DMS53 treated with DMSO at 0.1 percent for 48 hours (cell line): ENCODE data around the gene MINDY4B.
"Not testable (repeated sequence)": the region's sequence is repeated elsewhere in the genome, so short reads cannot be mapped to it uniquely, and the experiment has no call there.

Experiments used
- DNase-seq: peaks from one replicate; lab custom pipeline; 2025; ENCODE audit not compliant: unreplicated experiment; lab: John Stamatoyannopoulos, UW

MINDY4B gene

DNA sequence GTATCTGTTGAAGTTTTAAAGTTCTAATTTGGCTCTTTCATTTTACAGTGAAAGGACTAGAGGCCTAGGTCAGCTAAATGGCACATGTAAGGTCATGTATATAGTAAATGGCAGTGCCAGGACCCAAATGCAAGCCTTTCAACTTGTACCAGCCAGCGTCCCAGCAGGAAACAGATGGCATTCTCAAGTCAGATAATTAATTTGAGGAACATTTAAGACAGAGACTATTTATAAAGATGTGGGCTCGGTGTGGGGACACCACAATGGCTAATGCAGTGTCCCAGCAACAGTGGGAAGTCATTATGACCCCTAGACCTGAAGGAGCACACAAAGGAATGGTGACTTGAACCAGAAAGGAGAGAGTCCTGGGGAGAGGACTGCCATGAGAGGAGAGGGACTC lies 6.1 kb downstream of the MINDY4B start:
- DNase-seq = no peak

GRCh38 chr3:150898046-150898754 lies 7.0 kb downstream of the MINDY4B start:
- DNase-seq = no peak

- no peak for DNase-seq
These were observed 7.6 kb downstream of the MINDY4B start for GRCh38 chr3:150897592-150897991.

GRCh38 chr3:150890831-150891230 lies 14.4 kb downstream of the MINDY4B start:
- DNase-seq = no peak

GRCh38 chr3:150890295-150890694 lies 14.9 kb downstream of the MINDY4B start:
- no peak for DNase-seq

- DNase-seq = no peak
These were observed 16.1 kb downstream of the MINDY4B start for GRCh38 chr3:150889106-150889505.

GRCh38 chr3:150887031-150887430 lies 18.2 kb downstream of the MINDY4B start:
- DNase-seq = no peak

DNA sequence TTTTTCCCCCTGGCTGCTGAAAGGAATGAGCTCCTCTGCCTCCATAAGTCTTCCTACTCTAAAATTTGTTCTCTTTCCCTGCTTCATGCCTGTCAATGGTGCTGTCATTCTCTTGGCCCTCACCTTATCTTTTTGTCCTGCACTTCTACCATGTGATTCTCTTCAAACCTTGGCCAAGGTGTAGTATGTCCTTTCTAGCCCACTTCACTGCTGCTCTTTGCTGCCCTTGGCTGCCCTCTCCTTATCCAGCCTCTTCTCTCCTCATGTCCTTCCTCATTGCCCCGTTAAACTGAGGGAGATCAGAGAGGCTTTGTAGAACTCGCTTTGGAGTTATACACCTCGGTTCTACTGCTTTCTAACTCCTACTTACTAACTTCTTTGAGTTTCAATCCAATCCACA lies 19.7 kb downstream of the MINDY4B start:
- DNase-seq = no peak

DNA sequence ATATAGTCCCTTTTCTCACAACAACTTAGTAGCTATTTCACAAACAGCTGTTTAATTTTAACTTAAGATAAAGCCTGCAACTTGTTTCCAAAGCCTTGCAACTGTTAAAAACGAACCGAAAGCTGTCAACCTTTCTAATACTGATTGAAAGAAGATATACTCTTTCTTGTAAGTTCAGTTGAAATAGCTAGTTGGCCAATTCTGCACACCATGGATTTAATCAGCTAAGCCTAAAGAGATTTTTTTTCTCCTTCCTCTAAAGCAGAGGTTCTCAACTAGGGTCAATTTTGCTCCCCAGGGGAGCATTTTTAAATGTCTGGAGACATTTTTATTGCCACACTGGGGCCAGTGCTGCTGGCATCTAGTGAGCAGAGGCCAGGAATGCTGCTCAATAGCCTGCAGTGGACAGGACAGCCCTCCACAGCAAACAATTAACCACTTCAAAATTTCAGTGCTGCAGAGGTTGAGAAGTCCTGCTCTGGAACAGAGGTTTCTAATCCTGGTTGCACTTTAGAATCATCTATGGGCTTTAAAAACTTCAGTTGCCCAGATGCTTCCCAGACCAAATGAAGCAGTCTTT lies 26.2 kb downstream of the MINDY4B start:
- no peak for DNase-seq

GRCh38 chr3:150878290-150878689 lies 26.9 kb downstream of the MINDY4B start:
- DNase-seq = no peak

DNA sequence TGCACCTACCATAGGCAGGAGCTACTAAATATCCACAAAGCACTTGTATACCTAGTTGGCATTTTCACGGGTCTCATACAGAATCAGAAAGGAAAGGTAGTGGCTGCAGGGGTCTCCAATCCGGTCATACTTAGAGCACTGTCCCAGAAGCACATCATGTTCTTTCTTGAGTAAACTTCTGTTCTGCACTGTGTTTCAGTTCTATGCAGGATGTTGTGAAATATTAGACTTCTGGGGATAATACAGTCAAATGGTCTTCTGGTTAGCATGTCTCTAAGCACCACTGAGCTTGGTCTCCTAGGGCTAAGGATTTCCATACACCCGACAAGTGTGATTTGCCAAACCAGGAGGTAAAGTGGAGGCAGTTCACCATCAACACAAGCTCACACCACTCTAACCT lies 27.9 kb downstream of the MINDY4B start:
- DNase-seq = no peak

DNA sequence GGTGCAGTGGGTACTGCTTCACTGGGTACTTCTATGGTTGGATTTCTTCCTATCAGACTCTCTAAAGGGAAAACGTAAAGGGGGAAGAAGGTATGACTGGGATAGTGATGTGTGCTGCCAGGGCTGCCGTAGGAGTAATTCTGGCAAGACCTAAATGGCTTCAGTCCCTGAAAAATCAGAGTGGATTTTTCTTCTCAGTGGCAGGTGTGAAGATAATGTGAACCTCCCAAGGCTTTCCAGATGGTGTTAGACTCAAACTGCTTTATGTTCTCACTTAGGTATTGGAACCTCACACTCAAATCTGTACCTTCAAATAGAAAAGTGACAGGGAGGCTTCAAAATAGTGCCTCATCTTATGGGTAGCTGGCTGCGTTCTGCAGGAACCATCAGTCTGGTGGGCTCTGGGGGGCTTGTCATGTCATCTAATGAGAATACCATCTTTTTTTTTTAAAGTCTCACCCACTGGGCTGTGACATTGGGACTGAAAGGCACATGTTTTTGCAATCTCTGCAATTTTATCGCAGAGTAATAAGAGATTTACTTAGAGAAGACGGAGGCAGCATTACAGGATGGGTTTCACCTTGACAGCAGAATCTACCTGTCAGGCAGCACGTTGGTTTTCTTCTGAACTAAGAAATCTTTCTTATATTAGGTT lies 28.5 kb downstream of the MINDY4B start:
- DNase-seq = no peak

DNA sequence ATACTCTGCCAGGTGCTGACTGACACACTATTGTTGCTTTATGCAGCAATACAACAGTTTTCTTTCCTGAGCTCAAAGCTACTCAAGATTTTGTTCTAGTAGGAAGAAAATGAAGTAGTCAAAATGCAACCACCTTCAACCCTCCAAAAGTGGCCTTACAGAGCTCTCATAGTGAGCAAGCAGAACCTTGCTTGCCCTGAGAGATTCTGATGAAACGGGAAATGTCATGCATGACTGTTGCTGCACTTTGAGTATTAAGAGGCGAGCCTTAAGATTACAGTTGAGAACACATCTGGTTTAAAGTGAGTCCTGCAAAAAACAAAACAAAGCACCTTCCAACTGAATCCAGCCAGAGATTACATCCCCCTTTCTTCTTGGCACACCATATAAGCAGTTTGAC lies 29.7 kb downstream of the MINDY4B start:
- no peak for DNase-seq

DNA sequence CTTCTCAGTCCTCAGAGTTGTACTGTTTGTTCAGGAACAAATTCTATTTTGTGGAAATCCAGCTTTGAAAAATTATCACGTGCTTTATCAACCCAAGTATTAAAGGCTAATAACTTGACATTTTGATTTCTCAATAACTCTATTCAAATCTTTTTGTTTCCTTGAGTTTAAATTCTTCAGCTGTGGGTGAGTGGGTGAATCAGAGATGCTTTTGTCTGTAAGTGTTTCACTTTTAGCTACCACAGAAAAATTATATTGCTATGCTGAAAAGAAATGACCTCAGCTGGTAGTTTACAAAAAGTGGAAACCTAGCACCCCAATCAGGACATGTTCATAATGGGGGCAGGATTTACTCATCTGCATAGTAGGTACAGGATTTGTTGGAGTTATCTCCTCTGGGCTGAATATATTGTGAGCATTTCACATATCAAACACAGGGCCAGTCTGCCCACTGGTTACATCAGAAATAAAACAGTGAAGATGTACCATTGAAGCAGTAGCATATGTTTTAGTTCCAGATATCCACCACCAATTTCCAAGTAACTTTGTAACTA lies 30.5 kb downstream of the MINDY4B start:
- no peak for DNase-seq

DNA sequence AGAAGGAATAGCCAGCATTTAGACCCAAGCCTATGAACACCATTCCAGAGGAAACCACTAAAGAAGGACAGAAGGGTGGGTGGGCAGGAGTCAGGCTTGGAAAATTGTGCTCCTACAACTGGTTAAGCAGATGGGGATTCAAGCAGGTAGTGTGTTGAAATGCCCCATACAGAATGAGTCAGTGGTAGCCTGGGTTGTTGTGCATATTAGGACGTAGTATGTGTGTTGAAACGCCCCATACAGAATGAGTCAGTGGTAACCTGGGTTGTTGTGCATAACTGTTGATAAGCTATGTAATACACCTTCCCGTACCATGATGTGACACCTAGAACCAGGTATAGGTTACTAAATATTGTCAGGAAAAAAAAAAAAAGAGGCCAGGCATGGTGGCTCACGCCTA lies 34.0 kb downstream of the MINDY4B start:
- no peak for DNase-seq

GRCh38 chr3:150870406-150870805 lies 34.8 kb downstream of the MINDY4B start:
- no peak for DNase-seq

DNA sequence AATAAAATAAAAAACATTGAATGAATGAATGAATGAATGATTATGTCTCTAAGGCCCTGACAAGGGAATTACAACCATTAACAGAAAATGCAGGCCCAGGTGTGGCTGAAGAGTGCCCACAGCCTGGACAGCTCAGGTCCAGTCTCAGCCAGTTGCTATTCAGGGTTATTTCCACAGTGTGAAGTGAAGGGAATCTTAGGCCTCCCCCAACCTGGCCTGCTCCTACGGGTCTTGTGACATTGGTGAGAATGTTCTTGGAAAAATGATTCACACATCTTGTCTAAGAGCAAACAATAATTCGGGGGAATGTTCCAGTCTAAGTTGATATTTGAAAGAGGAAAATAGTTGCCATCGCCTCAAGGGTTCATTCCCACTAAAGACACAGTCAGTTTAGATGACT lies 37.0 kb downstream of the MINDY4B start:
- DNase-seq = no peak

GRCh38 chr3:150867434-150867833 lies 37.8 kb downstream of the MINDY4B start:
- DNase-seq = no peak

DNA sequence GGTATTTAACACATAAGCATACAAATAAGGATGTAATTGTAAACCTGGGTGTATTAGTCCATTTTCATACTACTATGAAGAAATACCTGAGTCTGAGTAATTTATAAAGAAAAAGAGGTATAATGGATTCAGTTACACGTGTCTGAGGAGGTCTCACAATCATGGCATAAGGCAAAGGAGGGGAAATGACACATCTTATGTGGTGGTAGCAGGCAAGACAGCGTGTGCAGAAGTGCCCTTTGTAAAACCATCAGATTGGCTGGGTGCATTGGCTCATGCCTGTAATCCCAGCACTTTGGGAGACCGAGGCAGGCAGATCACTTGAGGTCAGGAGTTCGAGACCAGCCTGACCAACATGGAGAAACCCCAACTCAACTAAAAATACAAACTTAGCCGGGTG lies 41.3 kb downstream of the MINDY4B start:
- DNase-seq = not testable (repeated sequence)

- DNase-seq = no peak
These were observed 43.4 kb downstream of the MINDY4B start for GRCh38 chr3:150861851-150862250.

DNA sequence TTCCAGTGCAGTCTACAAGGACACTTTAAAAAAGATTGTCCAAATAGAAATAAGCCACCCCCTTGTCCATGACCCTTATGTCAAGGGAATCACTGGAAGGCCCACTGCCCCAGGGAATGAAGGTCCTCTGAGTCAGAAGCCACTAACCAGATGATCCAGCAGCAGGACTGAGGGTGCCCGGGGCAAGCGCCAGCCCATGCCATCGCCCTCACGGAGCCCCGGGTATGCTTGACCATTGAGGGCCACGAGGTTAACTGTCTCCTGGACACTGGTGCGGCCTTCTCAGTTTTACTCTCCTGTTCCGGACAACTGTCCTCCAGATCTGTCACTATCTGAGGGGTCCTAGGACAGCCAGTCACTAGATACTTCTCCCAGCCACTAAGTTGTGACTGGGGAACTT lies 47.3 kb downstream of the MINDY4B start:
- not testable (repeated sequence) for DNase-seq

DNA sequence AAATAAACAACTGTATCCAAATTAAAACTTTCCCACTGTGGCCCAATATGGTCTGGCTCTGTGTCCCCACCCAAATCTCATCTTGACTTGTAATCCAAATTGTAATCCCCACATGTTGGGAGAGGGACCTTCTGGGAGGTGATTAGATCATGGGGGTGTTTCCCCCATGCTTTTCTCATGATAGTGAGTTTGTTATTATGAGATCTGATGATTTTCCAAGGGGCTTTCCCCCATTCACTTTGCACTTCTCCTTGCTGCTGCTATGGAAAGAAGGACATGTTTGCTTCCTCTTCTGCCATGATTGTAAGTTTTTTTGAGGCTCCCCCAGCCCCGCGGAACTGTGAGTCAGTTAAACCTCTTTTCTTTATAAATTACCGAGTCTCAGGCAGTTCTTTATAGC lies 55.0 kb downstream of the MINDY4B start:
- DNase-seq = no peak
